Neural crest cell (in vitro differentiated cells): ENCODE results near the gene C1QTNF1. TPM values are rescaled to one million over a fixed set of nuclear protein-coding genes. Genes with fewer than 3 reads are reported as not detected.

Experiments used
- DNase-seq: peaks from one replicate; pipeline ENCODE4 v3.0.0; 2021; ENCODE audit warnings: low read depth, mixed read lengths, low spot score
- H3K27ac Mint-ChIP-seq: one replicate; pipeline ENCODE4 v1.8.0; 2021; ENCODE audit warnings: mild to moderate bottlenecking, mixed read lengths; ENCODE audit not compliant: unreplicated experiment
- H3K27me3 Mint-ChIP-seq: 2 replicates; pipeline ENCODE4 v1.8.0; 2021; ENCODE audit warnings: low read depth, mild to moderate bottlenecking, mixed read lengths
- H3K36me3 Mint-ChIP-seq: 2 replicates; pipeline ENCODE4 v1.8.0; 2021; ENCODE audit warnings: low read depth, mild to moderate bottlenecking, mixed read lengths
- H3K4me1 Mint-ChIP-seq: 2 replicates; pipeline ENCODE4 v1.8.0; 2021; ENCODE audit warnings: mixed read lengths
- H3K4me3 Mint-ChIP-seq: one replicate; pipeline ENCODE4 v1.8.0; 2021; ENCODE audit warnings: mild to moderate bottlenecking, mixed read lengths
- H3K9me3 Mint-ChIP-seq: 2 replicates; pipeline ENCODE4 v1.8.0; 2021; ENCODE audit warnings: mixed read lengths
- total RNA-seq: library from RNA; stranded (reverse); gene quantifications from 2 replicates; pipeline ENCODE4 v1.2.1, GENCODE V29; 2021
- TF ChIP-seq, protein P1 (sequence below): fragments of 200-600 bp; sonication (generic); conservative IDR thresholded peaks from 2 replicates; pipeline ENCODE4 v1.5.0; 2021; ENCODE audit warnings: antibody characterized with exemption, mild to moderate bottlenecking

C1QTNF1 gene
- total RNA-seq, 1 donor from 2014 or later: 0.89 TPM

GRCh38 chr17:79090443-79091225 lies 66.7 kb downstream of the C1QTNF1 start:
- H3K36me3 Mint-ChIP-seq: no peaks in the 10 kb centered on the region
- no peaks in the 10 kb centered on the region for H3K9me3 Mint-ChIP-seq
- no peak for DNase-seq
- TF ChIP-seq, protein P1, sequence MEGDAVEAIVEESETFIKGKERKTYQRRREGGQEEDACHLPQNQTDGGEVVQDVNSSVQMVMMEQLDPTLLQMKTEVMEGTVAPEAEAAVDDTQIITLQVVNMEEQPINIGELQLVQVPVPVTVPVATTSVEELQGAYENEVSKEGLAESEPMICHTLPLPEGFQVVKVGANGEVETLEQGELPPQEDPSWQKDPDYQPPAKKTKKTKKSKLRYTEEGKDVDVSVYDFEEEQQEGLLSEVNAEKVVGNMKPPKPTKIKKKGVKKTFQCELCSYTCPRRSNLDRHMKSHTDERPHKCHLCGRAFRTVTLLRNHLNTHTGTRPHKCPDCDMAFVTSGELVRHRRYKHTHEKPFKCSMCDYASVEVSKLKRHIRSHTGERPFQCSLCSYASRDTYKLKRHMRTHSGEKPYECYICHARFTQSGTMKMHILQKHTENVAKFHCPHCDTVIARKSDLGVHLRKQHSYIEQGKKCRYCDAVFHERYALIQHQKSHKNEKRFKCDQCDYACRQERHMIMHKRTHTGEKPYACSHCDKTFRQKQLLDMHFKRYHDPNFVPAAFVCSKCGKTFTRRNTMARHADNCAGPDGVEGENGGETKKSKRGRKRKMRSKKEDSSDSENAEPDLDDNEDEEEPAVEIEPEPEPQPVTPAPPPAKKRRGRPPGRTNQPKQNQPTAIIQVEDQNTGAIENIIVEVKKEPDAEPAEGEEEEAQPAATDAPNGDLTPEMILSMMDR: no peak
- H3K27ac Mint-ChIP-seq: peak overlapping the region; percentile 71
- no peaks in the 10 kb centered on the region for H3K27me3 Mint-ChIP-seq
- peaks cover 4% of the 10 kb centered on the region for H3K4me1 Mint-ChIP-seq
- no peak overlapping the region for H3K4me3 Mint-ChIP-seq

- Mint-ChIP-seq H3K4me1 (peaks cover 4% of the 10 kb centered on the region), H3K27ac (no peak overlapping the region), H3K4me3 (no peak overlapping the region), H3K27me3 (no peaks in the 10 kb centered on the region), H3K36me3 (no peaks in the 10 kb centered on the region), H3K9me3 (no peaks in the 10 kb centered on the region)
- DNase-seq: no peak
- TF ChIP-seq, protein P1: no peak
Observed at GRCh38 chr17:79091226-79091670, 67.3 kb downstream of the C1QTNF1 start.

GRCh38 chr17:79092567-79092966 lies 68.6 kb downstream of the C1QTNF1 start:
- DNase-seq: no peak
- no peaks in the 10 kb centered on the region for H3K9me3 Mint-ChIP-seq
- TF ChIP-seq, protein P1: no peak
- peaks cover 4% of the 10 kb centered on the region for H3K4me1 Mint-ChIP-seq
- H3K27me3 Mint-ChIP-seq: no peaks in the 10 kb centered on the region
- no peaks in the 10 kb centered on the region for H3K36me3 Mint-ChIP-seq
- H3K4me3 Mint-ChIP-seq: no peak overlapping the region
- H3K27ac Mint-ChIP-seq: no peak overlapping the region

DNA sequence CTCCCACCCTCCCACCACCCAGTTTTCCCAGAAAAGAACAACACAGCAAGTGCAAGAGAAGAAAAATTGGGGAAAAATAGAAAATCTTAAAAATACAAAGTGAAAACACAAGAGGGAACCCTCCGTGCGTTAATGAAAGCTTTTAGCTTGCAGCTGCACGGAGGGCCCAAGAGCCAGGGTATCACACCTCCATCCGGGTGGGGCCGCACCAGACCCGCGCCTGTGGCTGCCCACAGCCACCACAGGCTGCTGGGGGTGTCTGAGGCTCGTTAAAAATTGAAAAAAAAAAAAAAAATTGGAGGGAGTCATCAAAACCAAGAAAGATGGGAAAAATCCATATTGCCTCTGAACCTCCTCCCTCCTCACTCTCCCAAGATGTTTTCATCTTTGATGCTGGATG lies 69.3 kb downstream of the C1QTNF1 start:
- H3K36me3 Mint-ChIP-seq: no peaks in the 10 kb centered on the region
- H3K27ac Mint-ChIP-seq: no peak overlapping the region
- H3K9me3 Mint-ChIP-seq: no peaks in the 10 kb centered on the region
- no peaks in the 10 kb centered on the region for H3K27me3 Mint-ChIP-seq
- TF ChIP-seq, protein P1: no peak
- no peak for DNase-seq
- no peak overlapping the region for H3K4me3 Mint-ChIP-seq
- peaks cover 4% of the 10 kb centered on the region for H3K4me1 Mint-ChIP-seq

DNA sequence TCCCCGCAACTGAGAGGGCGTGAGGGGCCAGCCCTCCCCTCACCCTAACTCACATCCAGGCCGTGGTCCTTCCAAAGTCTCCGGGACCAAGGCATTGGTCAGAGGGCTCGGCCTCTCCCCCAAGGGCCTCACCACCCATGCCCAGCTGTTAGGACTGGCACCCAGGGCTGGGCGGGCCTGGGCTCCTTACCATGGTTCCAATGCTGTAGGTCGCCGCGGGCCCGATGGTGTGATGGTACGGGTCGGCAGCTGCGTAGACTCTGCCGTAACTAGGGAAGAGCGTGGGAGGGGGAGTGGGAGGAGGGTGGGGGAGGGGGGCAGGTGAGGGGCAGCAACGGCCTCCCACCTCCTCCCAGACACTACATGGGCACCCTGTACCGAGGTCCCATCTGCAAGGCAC lies 70.3 kb downstream of the C1QTNF1 start:
- H3K4me1 Mint-ChIP-seq: peaks cover 4% of the 10 kb centered on the region
- no peak overlapping the region for H3K27ac Mint-ChIP-seq
- no peak overlapping the region for H3K4me3 Mint-ChIP-seq
- TF ChIP-seq, protein P1: no peak
- H3K27me3 Mint-ChIP-seq: no peaks in the 10 kb centered on the region
- H3K36me3 Mint-ChIP-seq: no peaks in the 10 kb centered on the region
- no peak for DNase-seq
- no peaks in the 10 kb centered on the region for H3K9me3 Mint-ChIP-seq
